Measurements from ENCODE around the gene VTI1B.
"Not testable (repeated sequence)": the region's sequence is repeated elsewhere in the genome, so short reads cannot be mapped to it uniquely, and the experiment has no call there.

- TF ChIP-seq, protein P1, sequence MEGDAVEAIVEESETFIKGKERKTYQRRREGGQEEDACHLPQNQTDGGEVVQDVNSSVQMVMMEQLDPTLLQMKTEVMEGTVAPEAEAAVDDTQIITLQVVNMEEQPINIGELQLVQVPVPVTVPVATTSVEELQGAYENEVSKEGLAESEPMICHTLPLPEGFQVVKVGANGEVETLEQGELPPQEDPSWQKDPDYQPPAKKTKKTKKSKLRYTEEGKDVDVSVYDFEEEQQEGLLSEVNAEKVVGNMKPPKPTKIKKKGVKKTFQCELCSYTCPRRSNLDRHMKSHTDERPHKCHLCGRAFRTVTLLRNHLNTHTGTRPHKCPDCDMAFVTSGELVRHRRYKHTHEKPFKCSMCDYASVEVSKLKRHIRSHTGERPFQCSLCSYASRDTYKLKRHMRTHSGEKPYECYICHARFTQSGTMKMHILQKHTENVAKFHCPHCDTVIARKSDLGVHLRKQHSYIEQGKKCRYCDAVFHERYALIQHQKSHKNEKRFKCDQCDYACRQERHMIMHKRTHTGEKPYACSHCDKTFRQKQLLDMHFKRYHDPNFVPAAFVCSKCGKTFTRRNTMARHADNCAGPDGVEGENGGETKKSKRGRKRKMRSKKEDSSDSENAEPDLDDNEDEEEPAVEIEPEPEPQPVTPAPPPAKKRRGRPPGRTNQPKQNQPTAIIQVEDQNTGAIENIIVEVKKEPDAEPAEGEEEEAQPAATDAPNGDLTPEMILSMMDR (IDR thresholded peaks at IDR 0.05) = not testable (repeated sequence)
- not testable (repeated sequence) for TF ChIP-seq POLR2A (IDR thresholded peaks at IDR 0.05)
These were observed 73.9 kb downstream of the VTI1B start for GRCh38 chr14:67600562-67600974.
